Measurements from ENCODE around the gene SRRM4.

GRCh38 chr12:119200601-119201000, 219.3 kb downstream of the SRRM4 start:
- TF ChIP-seq CTCF (IDR thresholded peaks at IDR 0.05; ENCODE audit: low read length) = no peak
- no peak for TF ChIP-seq EZH2 (IDR thresholded peaks at IDR 0.05; ENCODE audit: borderline replicate concordance, low read length)

Measured in OCI-LY1 (cell line).